Measurements from ENCODE around the gene PCDHGC3. TPM values are rescaled to one million over a fixed set of nuclear protein-coding genes. Genes with fewer than 3 reads are reported as not detected.
A peak's percentile ranks its signal among the peaks of the same experiment; 100 is the strongest.

The PCDHGC3 gene
- total and polyA plus RNA-seq, 3 donors from 2014 or later, result 14.5 to 61.1 (median 29.4) TPM

DNA sequence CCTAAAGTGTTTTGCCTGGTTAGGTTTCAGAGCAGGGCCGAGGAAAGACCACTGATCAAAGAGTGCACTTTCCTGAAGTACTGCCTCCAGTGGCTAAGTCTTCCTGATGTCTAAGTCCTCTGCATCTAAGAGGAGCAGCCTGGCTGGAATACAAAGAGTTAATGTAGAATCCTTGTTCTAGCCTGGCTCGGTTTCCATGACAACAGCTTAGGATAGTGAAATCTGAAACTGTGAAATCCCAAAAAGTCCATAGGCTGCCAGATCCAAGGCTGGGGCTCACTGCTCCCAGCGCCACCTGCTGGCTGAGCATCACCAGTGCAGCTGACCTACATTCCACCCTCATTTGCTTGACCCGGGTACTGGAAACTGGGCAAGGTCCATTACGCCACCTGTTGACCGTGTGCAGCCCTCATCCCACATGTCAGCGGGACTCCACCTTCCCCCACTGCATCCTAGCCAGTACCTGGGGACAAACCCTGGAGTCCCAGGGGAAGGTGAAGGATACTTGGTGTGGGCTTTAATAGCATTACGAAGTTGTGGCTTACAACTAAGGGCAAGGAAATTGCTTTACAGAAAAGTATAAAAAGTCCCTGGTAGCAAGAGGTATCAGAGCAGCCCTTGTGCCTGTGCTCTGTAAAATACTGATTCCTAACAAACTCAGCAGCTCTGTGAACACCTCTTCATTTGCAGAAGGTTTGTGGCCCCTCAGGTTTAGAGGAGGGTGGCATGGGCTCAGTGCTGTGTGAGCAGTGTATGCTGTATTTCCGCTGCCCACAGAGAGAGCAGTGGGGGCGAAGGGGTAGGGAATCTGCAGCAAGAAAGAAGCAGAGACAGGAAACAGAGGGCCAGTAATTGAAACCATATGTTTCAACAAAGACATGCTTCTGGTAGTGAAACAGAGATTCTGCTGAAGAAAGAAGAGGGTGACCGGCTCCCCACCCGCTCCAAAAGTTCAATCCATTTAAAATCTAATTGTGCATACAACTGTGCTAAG is 49.1 kb downstream of the PCDHGC3 start:
- 36 to 40% methylated on average over 7 to 12 of the region's 12 CpGs for WGBS, 2 donors
- Histone ChIP-seq H3K9me3 (no peaks in the 10 kb centered on the region), H3K27ac (peak overlapping the region; percentile 47 to 72), H3K36me3 (ENCODE audit: low read depth, missing control alignments) (no peaks in the 10 kb centered on the region), H3K4me3 (no peak overlapping the region), H3K27me3 (no peaks in the 10 kb centered on the region), H3K4me1 (peaks cover 48% of the 10 kb centered on the region)
- DNase-seq, result peak; percentile 92
- no peak for TF ChIP-seq POLR2A (IDR thresholded peaks at IDR 0.05)
- TF ChIP-seq, protein P1, sequence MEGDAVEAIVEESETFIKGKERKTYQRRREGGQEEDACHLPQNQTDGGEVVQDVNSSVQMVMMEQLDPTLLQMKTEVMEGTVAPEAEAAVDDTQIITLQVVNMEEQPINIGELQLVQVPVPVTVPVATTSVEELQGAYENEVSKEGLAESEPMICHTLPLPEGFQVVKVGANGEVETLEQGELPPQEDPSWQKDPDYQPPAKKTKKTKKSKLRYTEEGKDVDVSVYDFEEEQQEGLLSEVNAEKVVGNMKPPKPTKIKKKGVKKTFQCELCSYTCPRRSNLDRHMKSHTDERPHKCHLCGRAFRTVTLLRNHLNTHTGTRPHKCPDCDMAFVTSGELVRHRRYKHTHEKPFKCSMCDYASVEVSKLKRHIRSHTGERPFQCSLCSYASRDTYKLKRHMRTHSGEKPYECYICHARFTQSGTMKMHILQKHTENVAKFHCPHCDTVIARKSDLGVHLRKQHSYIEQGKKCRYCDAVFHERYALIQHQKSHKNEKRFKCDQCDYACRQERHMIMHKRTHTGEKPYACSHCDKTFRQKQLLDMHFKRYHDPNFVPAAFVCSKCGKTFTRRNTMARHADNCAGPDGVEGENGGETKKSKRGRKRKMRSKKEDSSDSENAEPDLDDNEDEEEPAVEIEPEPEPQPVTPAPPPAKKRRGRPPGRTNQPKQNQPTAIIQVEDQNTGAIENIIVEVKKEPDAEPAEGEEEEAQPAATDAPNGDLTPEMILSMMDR (IDR thresholded peaks at IDR 0.05), result peak; percentile 99 to 100 (median 100)
- intact Hi-C loops (cut with DNase I; ENCODE audit: low total_unique reads), result loop anchor here (10.0 kb wide), 1 partner anchor 100 kb away; the partner anchor contains the start of gene PCDHGA11

DNA sequence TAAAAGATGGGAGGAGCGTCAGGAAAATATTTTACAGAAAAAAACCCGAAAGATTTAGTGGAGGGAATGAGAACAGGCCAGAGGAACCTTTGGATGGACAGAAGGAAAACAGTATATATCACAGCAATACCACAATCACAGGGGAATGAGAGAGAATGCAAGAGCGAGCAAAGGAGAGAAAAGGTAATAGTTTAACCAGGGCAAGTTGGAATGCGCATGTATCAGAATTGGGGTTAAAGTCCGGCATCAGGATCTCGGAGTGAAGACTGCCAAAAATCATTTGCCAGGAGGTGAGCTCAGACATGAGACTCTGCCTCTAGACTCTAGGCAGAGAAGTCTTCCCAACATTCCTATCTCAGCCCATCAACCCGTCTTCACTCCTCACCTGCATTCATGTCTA is 49.9 kb downstream of the PCDHGC3 start:
- TF ChIP-seq POLR2A (IDR thresholded peaks at IDR 0.05), result no peak
- Histone ChIP-seq H3K36me3 (ENCODE audit: low read depth, missing control alignments) (no peaks in the 10 kb centered on the region), H3K4me1 (peaks cover 47% of the 10 kb centered on the region)

DNA sequence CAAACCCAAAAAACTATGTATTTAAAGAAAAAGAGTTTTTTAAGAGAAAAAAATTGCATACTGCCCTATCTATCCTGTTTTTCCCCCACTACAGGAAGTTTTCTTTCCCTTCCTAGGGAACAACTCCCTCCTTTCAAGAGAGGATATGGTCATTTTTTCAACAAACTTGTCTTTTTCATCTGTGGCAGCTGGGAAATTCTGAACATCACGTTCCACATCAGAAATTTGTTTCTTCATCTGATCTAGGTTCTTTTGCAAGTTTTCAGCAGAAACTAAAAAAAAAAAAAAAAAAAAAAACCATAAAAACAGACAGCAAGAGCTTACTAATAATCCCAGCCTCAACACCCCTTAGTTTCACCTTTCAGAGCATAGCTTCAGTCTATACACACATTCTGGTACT is 51.7 kb downstream of the PCDHGC3 start:
- DNase-seq, result no peak
- intact Hi-C loops (cut with DNase I; ENCODE audit: low total_unique reads), result loop anchor here (10.0 kb wide), 1 partner anchor 103 kb away; the partner anchor contains the start of gene PCDHGA11
- H3K4me3 ChIP-seq, result no peak overlapping the region
- no peaks in the 10 kb centered on the region for H3K9me3 ChIP-seq
- no peaks in the 10 kb centered on the region for H3K36me3 ChIP-seq (ENCODE audit: low read depth, missing control alignments)
- H3K27me3 ChIP-seq, result no peaks in the 10 kb centered on the region
- 26 to 43% methylated on average over 1 of the region's 1 CpG for WGBS, 2 donors
- no peak overlapping the region for H3K27ac ChIP-seq
- peaks cover 38% of the 10 kb centered on the region for H3K4me1 ChIP-seq
- TF ChIP-seq, protein P1 (IDR thresholded peaks at IDR 0.05), result no peak
- no peak for TF ChIP-seq POLR2A (IDR thresholded peaks at IDR 0.05)

More for the DNA sequence above, 49.9 kb downstream of the PCDHGC3 start:
- peak overlapping the region in 1 of 2 donors; percentile 72 for H3K27ac ChIP-seq
- H3K4me3 ChIP-seq, result no peak overlapping the region
- intact Hi-C loops (cut with DNase I; ENCODE audit: low total_unique reads), result loop anchor here (10.0 kb wide), 1 partner anchor 101 kb away; the partner anchor contains the start of gene PCDHGA11
- DNase-seq, result no peak
- no peaks in the 10 kb centered on the region for H3K9me3 ChIP-seq
- 71 to 78% methylated on average over 7 of the region's 7 CpGs for WGBS, 2 donors
- H3K27me3 ChIP-seq, result no peaks in the 10 kb centered on the region

Other genes starting within 250 kb of the PCDHGC3 start
- 10 to 100 TPM; 22.1 to 27.6 TPM for gene PCDHB15, start 230.6 kb upstream of the PCDHGC3 start, total RNA-seq
- 10.3 TPM for gene PCDHB15, start 230.6 kb upstream of the PCDHGC3 start, polyA plus RNA-seq (ENCODE audit: insufficient read depth, low read depth, low replicate concordance)
- gene SLC25A2, start 171.9 kb upstream of the PCDHGC3 start, total RNA-seq, result 1 to 10 TPM; 4.0 to 4.4 TPM
- gene SLC25A2, start 171.9 kb upstream of the PCDHGC3 start, polyA plus RNA-seq (ENCODE audit: insufficient read depth, low read depth, low replicate concordance), result 15.9 TPM
- 100 to 1,000 TPM; 112 to 131 TPM for gene TAF7, start 155.2 kb upstream of the PCDHGC3 start, total RNA-seq
- gene TAF7, start 155.2 kb upstream of the PCDHGC3 start, polyA plus RNA-seq (ENCODE audit: insufficient read depth, low read depth, low replicate concordance), result 137 TPM
- 10 to 100 TPM in 1 of 2 donors, 1 to 10 TPM in 1; 8.7 to 13.1 TPM for gene PCDHGA1, start 145.5 kb upstream of the PCDHGC3 start, total RNA-seq
- 1.6 TPM for gene PCDHGA1, start 145.5 kb upstream of the PCDHGC3 start, polyA plus RNA-seq (ENCODE audit: insufficient read depth, low read depth, low replicate concordance)
- gene PCDHGA2, start 137.2 kb upstream of the PCDHGC3 start, total RNA-seq, result 10 to 100 TPM; 19.4 to 31.0 TPM
- gene PCDHGA2, start 137.2 kb upstream of the PCDHGC3 start, polyA plus RNA-seq (ENCODE audit: insufficient read depth, low read depth, low replicate concordance), result 5.6 TPM
- gene PCDHGA3, start 132.1 kb upstream of the PCDHGC3 start, total RNA-seq, result 10 to 100 TPM; 19.3 to 31.8 TPM
- gene PCDHGA3, start 132.1 kb upstream of the PCDHGC3 start, polyA plus RNA-seq (ENCODE audit: insufficient read depth, low read depth, low replicate concordance), result 4.4 TPM
- gene PCDHGB1, start 125.9 kb upstream of the PCDHGC3 start, total RNA-seq, result 10 to 100 TPM; 12.5 to 16.4 TPM
- gene PCDHGB1, start 125.9 kb upstream of the PCDHGC3 start, polyA plus RNA-seq (ENCODE audit: insufficient read depth, low read depth, low replicate concordance), result 0.92 TPM
- gene PCDHGA4, start 120.9 kb upstream of the PCDHGC3 start, total RNA-seq, result 10 to 100 TPM; 14.2 to 21.0 TPM
- 1.9 TPM for gene PCDHGA4, start 120.9 kb upstream of the PCDHGC3 start, polyA plus RNA-seq (ENCODE audit: insufficient read depth, low read depth, low replicate concordance)
- gene PCDHGB2, start 116.0 kb upstream of the PCDHGC3 start, total RNA-seq, result 10 to 100 TPM; 16.6 to 20.4 TPM
- gene PCDHGB2, start 116.0 kb upstream of the PCDHGC3 start, polyA plus RNA-seq (ENCODE audit: insufficient read depth, low read depth, low replicate concordance), result 1.5 TPM
- gene PCDHGA5, start 111.8 kb upstream of the PCDHGC3 start, total RNA-seq, result 10 to 100 TPM in 1 of 2 donors, 1 to 10 TPM in 1; 9.4 to 12.2 TPM
- 1.5 TPM for gene PCDHGA5, start 111.8 kb upstream of the PCDHGC3 start, polyA plus RNA-seq (ENCODE audit: insufficient read depth, low read depth, low replicate concordance)
- 10 to 100 TPM; 11.3 to 17.1 TPM for gene PCDHGB3, start 105.7 kb upstream of the PCDHGC3 start, total RNA-seq
- 0.74 TPM for gene PCDHGB3, start 105.7 kb upstream of the PCDHGC3 start, polyA plus RNA-seq (ENCODE audit: insufficient read depth, low read depth, low replicate concordance)
- gene PCDHGA6, start 102.1 kb upstream of the PCDHGC3 start, total RNA-seq, result 10 to 100 TPM in 1 of 2 donors, 1 to 10 TPM in 1; 9.7 to 13.4 TPM
- 1.8 TPM for gene PCDHGA6, start 102.1 kb upstream of the PCDHGC3 start, polyA plus RNA-seq (ENCODE audit: insufficient read depth, low read depth, low replicate concordance)
- gene PCDHGA7, start 93.2 kb upstream of the PCDHGC3 start, total RNA-seq, result 10 to 100 TPM; 11.1 to 12.7 TPM
- 1.6 TPM for gene PCDHGA7, start 93.2 kb upstream of the PCDHGC3 start, polyA plus RNA-seq (ENCODE audit: insufficient read depth, low read depth, low replicate concordance)
- 10 to 100 TPM; 11.3 to 13.3 TPM for gene PCDHGB4, start 88.3 kb upstream of the PCDHGC3 start, total RNA-seq
- 1.0 TPM for gene PCDHGB4, start 88.3 kb upstream of the PCDHGC3 start, polyA plus RNA-seq (ENCODE audit: insufficient read depth, low read depth, low replicate concordance)
- gene PCDHGA8, start 83.3 kb upstream of the PCDHGC3 start, total RNA-seq, result 1 to 10 TPM; 8.2 TPM
- 0.15 TPM for gene PCDHGA8, start 83.3 kb upstream of the PCDHGC3 start, polyA plus RNA-seq (ENCODE audit: insufficient read depth, low read depth, low replicate concordance)
- 10 to 100 TPM; 28.3 to 36.4 TPM for gene PCDHGB5, start 78.0 kb upstream of the PCDHGC3 start, total RNA-seq
- 4.5 TPM for gene PCDHGB5, start 78.0 kb upstream of the PCDHGC3 start, polyA plus RNA-seq (ENCODE audit: insufficient read depth, low read depth, low replicate concordance)
- gene PCDHGA9, start 73.2 kb upstream of the PCDHGC3 start, total RNA-seq, result 10 to 100 TPM; 13.0 to 13.1 TPM
- 1.1 TPM for gene PCDHGA9, start 73.2 kb upstream of the PCDHGC3 start, polyA plus RNA-seq (ENCODE audit: insufficient read depth, low read depth, low replicate concordance)
- gene PCDHGB6, start 67.9 kb upstream of the PCDHGC3 start, total RNA-seq, result 10 to 100 TPM in 1 of 2 donors, 1 to 10 TPM in 1; 9.9 to 12.6 TPM
- 2.1 TPM for gene PCDHGB6, start 67.9 kb upstream of the PCDHGC3 start, polyA plus RNA-seq (ENCODE audit: insufficient read depth, low read depth, low replicate concordance)
- gene PCDHGA10, start 63.0 kb upstream of the PCDHGC3 start, total RNA-seq, result 10 to 100 TPM; 11.3 to 11.7 TPM
- gene PCDHGA10, start 63.0 kb upstream of the PCDHGC3 start, polyA plus RNA-seq (ENCODE audit: insufficient read depth, low read depth, low replicate concordance), result 1.2 TPM
- gene PCDHGB7, start 58.3 kb upstream of the PCDHGC3 start, total RNA-seq, result 10 to 100 TPM; 15.3 to 18.1 TPM
- 6.6 TPM for gene PCDHGB7, start 58.3 kb upstream of the PCDHGC3 start, polyA plus RNA-seq (ENCODE audit: insufficient read depth, low read depth, low replicate concordance)
- 1 to 10 TPM; 8.4 to 9.1 TPM for gene PCDHGA11, start 54.9 kb upstream of the PCDHGC3 start, total RNA-seq
- 0.83 TPM for gene PCDHGA11, start 54.9 kb upstream of the PCDHGC3 start, polyA plus RNA-seq (ENCODE audit: insufficient read depth, low read depth, low replicate concordance)
- 10 to 100 TPM; 10.3 to 11.3 TPM for gene PCDHGA12, start 45.5 kb upstream of the PCDHGC3 start, total RNA-seq
- 2.7 TPM for gene PCDHGA12, start 45.5 kb upstream of the PCDHGC3 start, polyA plus RNA-seq (ENCODE audit: insufficient read depth, low read depth, low replicate concordance)
- gene PCDHGC4, start 9.1 kb downstream of the PCDHGC3 start, total RNA-seq, result 1 to 10 TPM; 6.1 TPM
- gene PCDHGC4, start 9.1 kb downstream of the PCDHGC3 start, polyA plus RNA-seq (ENCODE audit: insufficient read depth, low read depth, low replicate concordance), result 0.57 TPM
- 1 to 10 TPM; 4.9 to 5.4 TPM for gene PCDHGC5, start 13.1 kb downstream of the PCDHGC3 start, total RNA-seq
- 0.50 TPM for gene PCDHGC5, start 13.1 kb downstream of the PCDHGC3 start, polyA plus RNA-seq (ENCODE audit: insufficient read depth, low read depth, low replicate concordance)
- 10 to 100 TPM; 53.7 to 58.2 TPM for gene DIAPH1, start 143.0 kb downstream of the PCDHGC3 start, total RNA-seq
- gene DIAPH1, start 143.0 kb downstream of the PCDHGC3 start, polyA plus RNA-seq (ENCODE audit: insufficient read depth, low read depth, low replicate concordance), result 77.5 TPM
- gene HDAC3, start 160.9 kb downstream of the PCDHGC3 start, total RNA-seq, result 10 to 100 TPM; 63.9 to 76.5 TPM
- 57.3 TPM for gene HDAC3, start 160.9 kb downstream of the PCDHGC3 start, polyA plus RNA-seq (ENCODE audit: insufficient read depth, low read depth, low replicate concordance)
- 10 to 100 TPM; 11.3 to 17.0 TPM for gene RELL2, start 161.0 kb downstream of the PCDHGC3 start, total RNA-seq
- 8.6 TPM for gene RELL2, start 161.0 kb downstream of the PCDHGC3 start, polyA plus RNA-seq (ENCODE audit: insufficient read depth, low read depth, low replicate concordance)
- gene FCHSD1, start 175.5 kb downstream of the PCDHGC3 start, total RNA-seq, result 10 to 100 TPM; 19.3 to 21.3 TPM
- gene FCHSD1, start 175.5 kb downstream of the PCDHGC3 start, polyA plus RNA-seq (ENCODE audit: insufficient read depth, low read depth, low replicate concordance), result 12.9 TPM
- gene ARAP3, start 206.3 kb downstream of the PCDHGC3 start, total RNA-seq, result 1 to 10 TPM; 4.0 to 4.1 TPM
- 4.8 TPM for gene ARAP3, start 206.3 kb downstream of the PCDHGC3 start, polyA plus RNA-seq (ENCODE audit: insufficient read depth, low read depth, low replicate concordance)

Measured in testis (tissue), 3 donors.